NCI-H526 treated with DMSO at 0.1 percent for 48 hours (cell line): Measurements from ENCODE around the gene MICAL3.

Experiments
- DNase-seq: peaks from one replicate; lab custom pipeline; 2025; lab: John Stamatoyannopoulos, UW

The MICAL3 gene

GRCh38 chr22:17930455-17931313, 93.7 kb downstream of the MICAL3 start:
- no peak for DNase-seq

- no peak for DNase-seq
Observed at GRCh38 chr22:17929909-17930308, 94.5 kb downstream of the MICAL3 start.

GRCh38 chr22:17928391-17928790, 96.0 kb downstream of the MICAL3 start:
- DNase-seq: no peak

DNA sequence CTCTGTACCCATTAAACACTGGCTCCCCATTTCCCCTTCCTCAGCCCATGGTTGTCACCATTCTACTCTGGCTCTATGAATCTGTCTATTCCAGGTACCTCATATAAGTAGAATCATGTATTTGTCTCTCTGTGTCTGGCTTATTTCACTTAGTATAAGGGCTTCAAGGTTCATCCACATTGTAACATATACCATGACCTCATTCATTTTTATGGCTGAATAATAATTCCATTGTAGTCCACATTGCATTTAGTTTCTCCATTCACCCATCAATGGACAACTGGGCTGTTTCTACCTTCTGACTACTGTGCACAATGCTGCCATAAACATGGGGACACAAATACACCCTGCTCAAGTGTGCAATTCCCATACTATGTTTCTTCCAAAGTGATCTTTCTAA, 97.3 kb downstream of the MICAL3 start:
- DNase-seq: no peak

DNA sequence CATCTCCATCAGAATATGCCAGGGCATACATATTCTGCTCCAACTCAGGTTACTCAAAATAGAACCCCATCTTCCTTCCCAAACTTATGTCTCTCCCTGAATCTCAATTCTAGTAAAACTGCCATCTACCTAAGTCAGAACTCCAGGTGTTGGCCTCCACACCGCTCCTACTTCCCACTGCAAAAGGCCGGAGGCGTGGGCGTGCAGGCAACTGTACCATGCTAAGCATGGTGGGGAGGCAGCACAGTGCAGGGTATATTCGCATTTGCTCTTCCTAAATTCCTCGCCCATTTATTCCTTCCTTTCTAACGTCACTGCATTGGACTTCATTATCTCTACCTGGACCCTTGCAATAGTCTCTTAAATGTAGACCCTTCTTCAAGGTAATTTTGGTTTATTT, 97.8 kb downstream of the MICAL3 start:
- no peak for DNase-seq

GRCh38 chr22:17925431-17925841, 98.9 kb downstream of the MICAL3 start:
- no peak for DNase-seq

DNA sequence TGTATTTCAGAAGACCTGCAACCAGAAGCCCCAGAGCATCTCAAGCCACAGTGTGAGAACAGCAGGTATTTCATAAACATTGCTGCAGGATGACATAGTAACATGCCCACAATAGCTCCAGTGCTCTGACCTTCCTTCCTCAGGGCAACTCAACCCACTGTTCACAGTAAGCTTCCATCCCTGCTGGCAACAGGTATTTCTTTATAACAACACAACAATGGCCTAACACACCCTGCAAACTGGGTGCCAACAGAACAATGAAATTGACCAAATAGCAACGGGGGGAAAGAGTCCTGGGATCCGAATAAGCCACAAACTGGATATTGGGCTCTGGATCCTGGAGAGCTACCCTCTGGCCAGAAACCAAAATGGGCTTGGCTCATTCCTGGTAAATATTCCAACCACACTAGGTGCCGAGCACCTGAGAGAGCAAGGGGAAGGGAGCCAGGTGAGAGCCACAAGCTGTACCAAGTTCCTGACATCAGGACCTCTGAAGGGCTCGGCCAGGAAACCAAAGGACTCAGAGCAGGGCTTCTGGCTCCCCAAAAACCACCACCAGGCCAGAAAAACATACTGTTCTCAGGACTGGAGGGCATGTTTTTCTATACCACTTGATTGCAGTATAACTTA, 99.5 kb downstream of the MICAL3 start:
- no peak for DNase-seq

- no peak for DNase-seq
Observed at GRCh38 chr22:17924076-17924475, 100.3 kb downstream of the MICAL3 start.

- DNase-seq: no peak
Observed at GRCh38 chr22:17922925-17923903, 101.1 kb downstream of the MICAL3 start.

- no peak for DNase-seq
Observed at GRCh38 chr22:17921871-17922821, 102.2 kb downstream of the MICAL3 start.

DNA sequence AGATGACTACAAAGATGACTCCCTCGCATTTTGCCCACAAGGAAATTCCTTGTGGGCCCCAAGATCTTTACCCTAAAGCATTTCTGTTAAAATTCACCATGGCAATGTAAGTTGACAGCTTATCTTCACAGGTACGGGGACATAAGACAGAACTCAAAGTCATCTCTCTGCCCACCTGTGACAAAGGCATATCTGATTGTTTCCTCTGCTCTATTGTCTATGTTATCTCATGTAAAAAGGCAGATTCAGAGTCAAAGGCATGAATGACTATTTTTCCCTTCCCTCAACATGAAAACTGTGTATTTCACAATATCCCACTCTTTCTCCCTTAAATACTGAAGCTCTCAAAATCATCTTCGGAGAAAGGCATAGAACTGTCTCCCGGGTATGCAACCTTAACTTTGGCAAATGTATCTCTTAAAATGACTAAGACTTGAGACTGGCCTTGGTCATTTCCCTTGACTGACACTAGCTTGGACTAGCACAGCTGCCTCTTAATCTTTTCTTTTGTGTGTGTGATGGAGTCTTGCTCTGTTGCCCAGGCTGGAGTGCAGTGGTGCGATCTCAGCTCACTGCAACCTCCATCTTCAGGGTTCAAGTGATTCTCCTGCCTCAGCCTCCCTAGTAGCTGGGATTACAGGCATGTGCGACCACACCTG, 103.2 kb downstream of the MICAL3 start:
- DNase-seq: no peak

GRCh38 chr22:17920145-17920605, 104.2 kb downstream of the MICAL3 start:
- no peak for DNase-seq

- DNase-seq: no peak
Observed at GRCh38 chr22:17919276-17920144, 104.9 kb downstream of the MICAL3 start.

GRCh38 chr22:17918840-17919239, 105.5 kb downstream of the MICAL3 start:
- no peak for DNase-seq

GRCh38 chr22:17917490-17917983, 106.8 kb downstream of the MICAL3 start:
- DNase-seq: no peak

GRCh38 chr22:17916226-17916889, 108.0 kb downstream of the MICAL3 start:
- no peak for DNase-seq

DNA sequence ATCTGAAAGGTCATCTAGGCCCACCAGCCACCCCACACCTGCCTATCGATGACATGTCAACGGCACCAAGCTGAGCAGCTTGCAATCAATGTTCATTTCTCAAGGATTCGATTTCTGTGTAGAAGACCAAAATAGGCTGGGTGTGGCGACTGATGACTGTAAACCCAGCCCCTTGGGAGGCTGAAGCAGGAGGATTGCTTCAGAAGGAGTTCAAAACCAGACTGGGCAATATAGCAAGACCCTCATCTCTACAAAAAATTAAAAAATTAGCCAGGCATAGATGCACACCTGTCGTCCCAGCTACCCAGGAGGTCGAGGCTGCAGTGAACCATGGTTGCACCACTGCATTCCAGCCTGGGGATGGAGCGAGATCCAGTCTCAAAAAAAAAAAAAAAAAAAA, 108.7 kb downstream of the MICAL3 start:
- DNase-seq: no peak

DNA sequence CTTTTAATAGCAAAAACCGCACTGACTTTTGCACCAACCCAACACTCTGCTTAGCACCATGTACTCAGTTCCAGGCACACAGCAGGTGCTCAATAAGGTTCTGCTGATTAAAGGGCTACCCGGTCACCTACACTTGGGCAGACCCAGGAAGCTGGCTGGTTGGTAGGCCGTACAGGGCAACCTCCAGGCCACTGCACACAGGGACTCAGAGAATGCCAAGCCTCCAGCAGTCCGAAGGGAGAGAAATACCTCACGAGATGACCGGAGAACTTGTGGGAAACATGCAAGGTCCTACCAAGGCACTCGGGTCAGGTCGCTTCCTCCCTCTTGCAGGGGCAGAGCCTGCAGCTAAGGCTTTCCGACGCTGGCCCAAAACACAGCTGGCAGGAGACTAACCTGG, 109.2 kb downstream of the MICAL3 start:
- DNase-seq: no peak

DNA sequence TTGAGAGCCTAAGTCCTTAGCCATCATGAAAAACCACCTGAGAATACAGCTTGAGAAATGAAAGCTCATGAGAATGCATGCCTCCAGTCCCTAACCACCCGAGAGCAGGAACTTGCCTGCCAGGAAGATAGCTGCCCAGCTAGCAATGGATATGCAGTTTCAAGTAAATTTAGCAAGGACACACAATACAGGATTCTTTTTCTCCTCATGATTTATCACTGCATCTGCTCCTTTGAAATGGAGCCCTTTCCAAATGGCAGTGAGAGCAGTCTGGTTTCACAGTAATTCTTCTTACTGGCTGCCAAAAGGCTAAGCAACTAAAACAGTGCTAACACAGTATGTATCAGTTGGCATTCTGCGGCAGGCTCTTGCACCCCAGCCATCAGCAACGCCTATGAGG, 109.9 kb downstream of the MICAL3 start:
- DNase-seq: no peak
